Ectodermal cell (in vitro differentiated cells): ENCODE data around the gene DMRTC2. TPM values are rescaled to one million over a fixed set of nuclear protein-coding genes. Genes with fewer than 3 reads are reported as not detected.

Source experiments
- H3K27ac ChIP-seq: 2 replicates; pipeline ENCODE4 v1.7.0; 2013; ENCODE audit warnings: mild to moderate bottlenecking, low read depth, low read length; ENCODE audit not compliant: insufficient read depth, poor library complexity, severe bottlenecking
- H3K27me3 ChIP-seq: 2 replicates; pipeline ENCODE4 v1.7.0; 2013; ENCODE audit warnings: mild to moderate bottlenecking, low read length; ENCODE audit not compliant: insufficient read depth, control insufficient read depth, poor library complexity, severe bottlenecking
- H3K36me3 ChIP-seq: one replicate; pipeline ENCODE4 v1.7.0; 2013; ENCODE audit warnings: low read length; ENCODE audit not compliant: control insufficient read depth, insufficient read depth
- H3K4me1 ChIP-seq: one replicate; pipeline ENCODE4 v1.7.0; 2013; ENCODE audit warnings: low read length; ENCODE audit not compliant: control insufficient read depth, insufficient read depth
- H3K4me3 ChIP-seq: 2 replicates; pipeline ENCODE4 v1.7.0; 2013; ENCODE audit warnings: low read depth, low read length, control low read depth; ENCODE audit not compliant: insufficient read depth
- H3K9me3 ChIP-seq: 2 replicates; pipeline ENCODE4 v1.7.0; 2013; ENCODE audit warnings: mild to moderate bottlenecking, low read length, moderate library complexity; ENCODE audit not compliant: control insufficient read depth
- WGBS, 2 experiments: methylation state at CpG; one replicate each; pipeline ENCODE4 v1.1.7; 2013; ENCODE audit warnings: missing lambda C conversion rate in 2 of 2; 5-methylcytosine and 5-hydroxymethylcytosine counted together
- polyA plus RNA-seq, 4 experiments: library from polyadenylated mRNA; stranded (reverse); fragments of 50-300 nt; gene quantifications; one replicate each; pipeline ENCODE4 v1.2.3, GENCODE V29; 2013

DMRTC2 gene
- not detected for polyA plus RNA-seq (2013, experiment 1 of 4)
- polyA plus RNA-seq (2013, experiment 2 of 4): not detected
- not detected for polyA plus RNA-seq (2013, experiment 3 of 4)
- not detected for polyA plus RNA-seq (2013, experiment 4 of 4)

- H3K36me3 ChIP-seq: no peaks in the 10 kb centered on the region
- no peak within 1 kb of the TSS for H3K27ac ChIP-seq
- no peaks in the 10 kb centered on the region for H3K9me3 ChIP-seq
- H3K4me1 ChIP-seq: no peaks in the 10 kb centered on the region
- 95 to 99% methylated on average over 3 of the region's 3 CpGs for WGBS, 2 experiments
- H3K4me3 ChIP-seq: no peak within 1 kb of the TSS
- H3K27me3 ChIP-seq: peaks cover 3% of the 10 kb centered on the region
Measured at GRCh38 chr19:41845001-41845050, at the start of gene DMRTC2. Gene DMRTC2 (plus strand): TSS chr19:41845042. CDS start chr19:41847429, 2,387 bp downstream.

- Histone ChIP-seq H3K27me3 (peaks cover 16% of the 10 kb centered on the region), H3K27ac (no peak within 1 kb of the TSS), H3K4me1 (no peaks in the 10 kb centered on the region), H3K36me3 (no peaks in the 10 kb centered on the region), H3K9me3 (no peaks in the 10 kb centered on the region), H3K4me3 (no peak within 1 kb of the TSS)
Measured at GRCh38 chr19:41796362-41796761, 48.5 kb upstream of the DMRTC2 start, which contains the start of gene CEACAM3. Gene CEACAM3 (plus strand): TSS chr19:41796587. CDS start chr19:41796678, 91 bp downstream.

GRCh38 chr19:41796901-41797300, 47.9 kb upstream of the DMRTC2 start:
- WGBS, 2 experiments: 83 to 92% methylated on average over 1 of the region's 1 CpG
- Histone ChIP-seq H3K27me3 (peaks cover 15% of the 10 kb centered on the region), H3K27ac (no peak overlapping the region), H3K4me3 (no peak overlapping the region), H3K36me3 (no peaks in the 10 kb centered on the region), H3K9me3 (no peaks in the 10 kb centered on the region), H3K4me1 (no peaks in the 10 kb centered on the region)

- peaks cover 3% of the 10 kb centered on the region for H3K27me3 ChIP-seq
- no peak overlapping the region for H3K27ac ChIP-seq
- H3K9me3 ChIP-seq: no peaks in the 10 kb centered on the region
- no peaks in the 10 kb centered on the region for H3K36me3 ChIP-seq
- H3K4me3 ChIP-seq: no peak overlapping the region
- WGBS, 2 experiments: 84 to 88% methylated on average over 8 to 9 of the region's 9 CpGs
- H3K4me1 ChIP-seq: peaks cover 6% of the 10 kb centered on the region
Measured at GRCh38 chr19:41799444-41800000, 45.3 kb upstream of the DMRTC2 start.

GRCh38 chr19:41801031-41801430, 43.8 kb upstream of the DMRTC2 start:
- Histone ChIP-seq H3K4me1 (peaks cover 6% of the 10 kb centered on the region), H3K27ac (no peak overlapping the region), H3K4me3 (no peak overlapping the region), H3K36me3 (no peaks in the 10 kb centered on the region), H3K9me3 (no peaks in the 10 kb centered on the region), H3K27me3 (no peaks in the 10 kb centered on the region)
- WGBS, 2 experiments: 89% methylated on average over 4 of the region's 4 CpGs

GRCh38 chr19:41801792-41802211, 43.0 kb upstream of the DMRTC2 start:
- no peaks in the 10 kb centered on the region for H3K27me3 ChIP-seq
- H3K27ac ChIP-seq: peak overlapping the region; percentile 59
- H3K36me3 ChIP-seq: no peaks in the 10 kb centered on the region
- H3K4me3 ChIP-seq: no peak overlapping the region
- H3K4me1 ChIP-seq: peaks cover 6% of the 10 kb centered on the region
- WGBS, 2 experiments: 65 to 68% methylated on average over 2 of the region's 2 CpGs
- H3K9me3 ChIP-seq: no peaks in the 10 kb centered on the region

GRCh38 chr19:41802770-41803169, 42.1 kb upstream of the DMRTC2 start:
- peak overlapping the region; percentile 59 for H3K27ac ChIP-seq
- 88 to 89% methylated on average over 2 of the region's 2 CpGs for WGBS, 2 experiments
- H3K27me3 ChIP-seq: no peaks in the 10 kb centered on the region

GRCh38 chr19:41804336-41804735, 40.5 kb upstream of the DMRTC2 start:
- H3K4me3 ChIP-seq: no peak overlapping the region
- H3K4me1 ChIP-seq: peaks cover 6% of the 10 kb centered on the region
- no peak overlapping the region for H3K27ac ChIP-seq
- no peaks in the 10 kb centered on the region for H3K27me3 ChIP-seq
- WGBS, 2 experiments: 95 to 96% methylated on average over 3 of the region's 3 CpGs
- H3K9me3 ChIP-seq: no peaks in the 10 kb centered on the region
- H3K36me3 ChIP-seq: no peaks in the 10 kb centered on the region

More at GRCh38 chr19:41802770-41803169, 42.1 kb upstream of the DMRTC2 start:
- H3K9me3 ChIP-seq: no peaks in the 10 kb centered on the region
- no peaks in the 10 kb centered on the region for H3K36me3 ChIP-seq
- no peak overlapping the region for H3K4me3 ChIP-seq
- H3K4me1 ChIP-seq: peaks cover 6% of the 10 kb centered on the region

- no peaks in the 10 kb centered on the region for H3K9me3 ChIP-seq
- no peaks in the 10 kb centered on the region for H3K36me3 ChIP-seq
- H3K4me1 ChIP-seq: peaks cover 6% of the 10 kb centered on the region
- no peak overlapping the region for H3K27ac ChIP-seq
- no peak overlapping the region for H3K4me3 ChIP-seq
- WGBS, 2 experiments: 89 to 90% methylated on average over 3 of the region's 3 CpGs
- no peaks in the 10 kb centered on the region for H3K27me3 ChIP-seq
Measured at GRCh38 chr19:41807176-41807575, 37.7 kb upstream of the DMRTC2 start.

GRCh38 chr19:41808663-41809566, 35.9 kb upstream of the DMRTC2 start:
- no peaks in the 10 kb centered on the region for H3K4me1 ChIP-seq
- H3K27ac ChIP-seq: no peak overlapping the region
- no peak overlapping the region for H3K4me3 ChIP-seq
- 81 to 83% methylated on average over 15 to 16 of the region's 16 CpGs for WGBS, 2 experiments
- no peaks in the 10 kb centered on the region for H3K9me3 ChIP-seq
- no peaks in the 10 kb centered on the region for H3K27me3 ChIP-seq
- no peaks in the 10 kb centered on the region for H3K36me3 ChIP-seq
